Skin of body (tissue), 2 donors: Measurements from ENCODE around the gene ATE1. TPM values are rescaled to one million over a fixed set of nuclear protein-coding genes. Genes with fewer than 3 reads are reported as not detected.
"Not testable (repeated sequence)": the region's sequence is repeated elsewhere in the genome, so short reads cannot be mapped to it uniquely, and the experiment has no call there.

Experiments
- DNase-seq: peaks from one replicate; lab custom pipeline; 2025; lab: John Stamatoyannopoulos, UW
- total RNA-seq: library from RNA; depleted of rRNA; stranded (reverse); fragments of >200 nt; gene quantifications from one replicate; pipeline ENCODE4 v1.2.3, GENCODE V29; 2014

ATE1 gene
- 32.0 TPM for total RNA-seq

- DNase-seq, result peak; percentile 90
Observed at GRCh38 chr10:121927841-121928527, at the start of gene ATE1. Gene ATE1 (minus strand): TSS chr10:121928031. CDS start chr10:121927949, 82 bp downstream.

DNA sequence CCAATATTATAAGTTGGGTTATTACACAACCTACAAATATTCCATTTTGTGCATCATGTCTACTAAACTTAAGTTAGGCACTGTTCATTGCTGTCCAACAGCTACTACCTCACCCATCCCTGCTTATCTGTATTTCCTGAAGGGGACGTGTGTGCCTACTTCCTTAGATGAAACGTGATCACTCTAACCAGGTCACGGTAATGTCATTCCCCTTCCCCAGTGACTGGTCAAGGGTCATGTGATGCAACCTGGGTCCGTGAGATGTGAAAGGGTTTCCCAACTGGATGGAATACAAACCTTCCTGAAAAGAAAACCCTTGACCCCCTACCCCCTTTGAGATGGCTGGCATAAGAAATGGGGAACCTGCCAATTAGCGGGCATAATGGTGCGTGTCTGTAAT lies 48.8 kb upstream of the ATE1 start:
- DNase-seq, result no peak

GRCh38 chr10:121975295-121976086 lies 47.7 kb upstream of the ATE1 start:
- DNase-seq, result no peak

DNA sequence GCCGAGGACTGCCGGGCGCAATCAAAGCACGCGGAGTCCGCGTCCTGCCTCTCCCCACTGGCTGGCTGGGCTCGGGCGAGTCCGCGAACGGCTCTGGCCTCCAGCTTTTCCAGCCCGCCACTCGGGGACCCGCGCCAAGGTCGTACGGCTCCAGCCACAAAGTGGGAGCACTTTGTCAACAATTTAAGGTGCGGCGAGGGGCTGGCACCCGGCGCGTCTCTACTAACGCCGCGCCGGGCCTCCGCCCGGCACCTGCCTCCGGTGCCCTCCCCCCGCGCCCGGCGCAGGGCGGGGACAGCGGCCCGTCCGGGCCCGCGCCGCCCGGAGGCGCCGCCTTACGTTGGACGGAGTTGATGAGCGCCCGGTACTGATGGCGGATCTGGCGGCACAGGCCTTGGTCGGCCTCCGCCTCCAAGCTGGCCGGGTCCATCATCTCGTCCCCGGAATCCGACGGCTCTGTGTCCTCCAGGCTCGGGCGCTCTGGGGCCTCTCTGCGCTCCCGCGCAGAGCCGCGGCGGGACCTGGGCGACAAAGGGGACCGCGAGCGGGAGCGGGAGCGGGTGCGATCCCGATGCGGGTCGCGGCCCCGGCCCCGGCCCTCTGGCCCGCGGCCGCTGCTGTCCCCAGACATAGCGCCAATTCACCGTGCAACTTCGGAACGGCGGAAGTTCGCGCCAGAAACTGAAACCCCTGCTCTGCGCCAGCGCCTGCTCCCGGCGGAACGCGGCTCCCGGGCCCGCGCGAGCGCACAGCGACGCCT lies 46.9 kb upstream of the ATE1 start, which contains the start of gene NSMCE4A:
Gene NSMCE4A (minus strand): TSS at position 683 of the 760 bp plus-strand sequence. CDS start 52 bp downstream, at position 631.
- DNase-seq, result peak; percentile 40

- DNase-seq, result no peak
Observed at GRCh38 chr10:121974019-121974534, 46.2 kb upstream of the ATE1 start.

DNA sequence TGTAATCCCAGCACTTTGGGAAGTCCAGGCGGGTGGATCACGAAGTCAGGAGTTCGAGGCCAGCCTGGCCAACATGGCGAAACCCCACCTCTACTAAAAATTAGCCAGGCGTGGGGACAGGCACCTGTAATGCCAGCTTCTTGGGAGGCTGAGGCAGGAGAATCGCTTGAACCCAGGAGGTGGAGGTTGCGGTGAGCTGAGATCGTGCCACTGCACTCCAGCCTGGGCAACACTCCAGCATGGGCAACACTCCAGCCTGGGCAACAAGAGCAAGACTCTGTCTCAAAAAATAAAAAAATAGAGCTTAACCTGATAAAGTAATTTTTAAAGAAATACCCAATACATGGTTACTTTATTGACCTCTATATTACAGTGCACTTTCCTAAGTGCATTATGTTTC lies 41.3 kb upstream of the ATE1 start:
- DNase-seq, result not testable (repeated sequence)

GRCh38 chr10:121965996-121966395 lies 38.2 kb upstream of the ATE1 start:
- DNase-seq, result no peak

DNA sequence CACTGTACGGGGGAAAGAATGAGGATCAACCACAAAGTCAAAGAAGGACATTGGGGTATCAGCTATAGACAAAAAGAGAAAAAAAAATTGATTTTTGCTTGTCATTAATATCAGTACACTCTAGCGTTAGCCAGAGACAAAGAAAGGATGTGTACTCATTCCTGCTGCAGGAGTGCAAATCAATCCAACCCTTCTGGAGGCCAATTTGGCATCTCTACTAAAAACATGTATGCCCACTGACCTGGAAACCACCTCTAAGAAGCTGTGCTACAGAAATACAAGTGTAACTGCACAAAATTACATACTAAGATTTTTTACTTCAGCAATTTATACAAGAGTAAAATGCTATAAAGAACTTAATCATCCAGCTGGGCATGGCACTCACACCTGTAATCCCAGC lies 33.6 kb upstream of the ATE1 start:
- DNase-seq, result no peak

DNA sequence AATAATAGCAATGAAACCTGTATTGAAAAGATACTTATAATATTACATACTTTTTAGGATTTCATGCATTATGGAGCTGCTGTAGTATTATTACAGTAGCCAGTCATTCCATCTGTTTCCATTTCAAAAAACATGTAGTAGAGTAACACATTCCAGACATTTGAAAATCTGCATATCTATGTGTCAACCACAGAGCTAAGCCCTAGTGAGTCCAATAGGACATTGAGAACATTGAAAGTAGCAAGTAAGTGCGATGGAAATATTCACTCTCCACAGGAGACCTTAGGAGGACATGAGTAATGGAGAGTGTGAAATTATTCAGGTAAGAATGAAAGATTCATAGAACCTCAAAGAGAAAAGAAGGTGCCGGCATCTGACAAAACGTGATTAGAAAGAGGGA lies 31.8 kb upstream of the ATE1 start:
- DNase-seq, result no peak

GRCh38 chr10:121956111-121957061 lies 28.6 kb upstream of the ATE1 start:
- no peak for DNase-seq

- DNase-seq, result no peak
Observed at GRCh38 chr10:121952226-121952625, 24.4 kb upstream of the ATE1 start.

- DNase-seq, result no peak
Observed at GRCh38 chr10:121949451-121949850, 21.6 kb upstream of the ATE1 start.

DNA sequence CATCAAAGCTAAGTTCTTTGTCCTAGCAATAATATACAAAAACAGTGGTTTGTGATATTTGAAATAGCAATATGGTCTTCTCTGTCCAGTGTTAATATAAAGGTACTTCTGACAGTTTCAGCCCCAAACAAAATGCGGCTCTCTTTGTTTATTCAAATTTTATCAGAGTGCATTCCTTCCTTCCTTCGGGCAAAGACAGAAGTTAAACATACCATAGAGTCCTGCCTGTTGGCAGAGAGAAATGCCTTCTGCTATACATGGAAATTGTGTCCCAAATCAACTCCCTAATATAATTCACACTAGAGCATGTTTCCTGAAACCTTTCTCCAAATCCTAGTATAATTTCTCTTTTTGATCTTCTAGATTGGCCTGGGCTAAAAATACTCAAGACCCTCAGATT lies 21.2 kb upstream of the ATE1 start:
- DNase-seq, result no peak

DNA sequence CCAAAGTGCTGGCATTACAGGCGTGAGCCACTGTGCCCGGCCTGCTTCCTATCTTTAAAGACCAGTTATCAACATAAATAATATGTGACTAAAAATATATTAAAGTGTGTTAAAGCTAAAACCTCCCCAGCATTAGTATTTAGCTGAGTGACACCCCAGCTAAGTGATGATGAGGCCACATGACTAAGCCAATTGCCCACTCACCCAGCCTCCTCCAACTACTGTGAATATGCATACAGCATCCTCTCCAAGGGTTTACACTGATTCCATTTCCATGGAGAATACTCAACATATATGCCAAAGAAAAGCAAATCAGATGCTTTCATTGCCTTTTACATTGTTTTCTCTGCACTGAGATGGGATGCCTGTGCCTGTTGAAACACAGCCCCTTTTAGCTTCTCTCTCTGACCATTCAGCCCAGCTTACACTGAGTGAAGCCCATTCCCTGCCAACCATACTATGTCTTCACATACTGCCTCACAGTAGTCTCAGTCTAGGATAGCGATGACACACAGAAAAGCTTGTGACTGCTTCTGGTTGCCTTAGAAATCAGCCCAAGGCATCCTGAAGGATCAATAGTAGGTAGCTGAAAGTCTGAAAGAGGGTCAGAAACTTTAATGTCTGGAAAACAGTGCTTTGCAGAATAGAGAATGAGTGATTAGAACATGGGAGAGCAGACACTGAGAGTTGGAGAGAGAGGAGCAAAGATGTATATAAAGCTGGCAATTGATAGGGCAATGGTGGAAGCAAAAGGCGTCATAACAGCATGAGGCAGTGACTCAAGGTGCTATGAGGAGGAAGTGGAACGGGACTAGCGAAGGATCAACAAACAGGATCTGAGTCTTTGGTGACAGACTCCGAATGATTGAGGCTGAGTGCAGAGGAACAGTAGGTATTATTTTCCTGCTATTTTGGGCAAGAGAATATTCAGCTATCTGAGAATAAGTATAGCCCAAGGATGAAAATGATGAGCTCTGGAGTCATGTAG lies 19.8 kb upstream of the ATE1 start:
- no peak for DNase-seq

DNA sequence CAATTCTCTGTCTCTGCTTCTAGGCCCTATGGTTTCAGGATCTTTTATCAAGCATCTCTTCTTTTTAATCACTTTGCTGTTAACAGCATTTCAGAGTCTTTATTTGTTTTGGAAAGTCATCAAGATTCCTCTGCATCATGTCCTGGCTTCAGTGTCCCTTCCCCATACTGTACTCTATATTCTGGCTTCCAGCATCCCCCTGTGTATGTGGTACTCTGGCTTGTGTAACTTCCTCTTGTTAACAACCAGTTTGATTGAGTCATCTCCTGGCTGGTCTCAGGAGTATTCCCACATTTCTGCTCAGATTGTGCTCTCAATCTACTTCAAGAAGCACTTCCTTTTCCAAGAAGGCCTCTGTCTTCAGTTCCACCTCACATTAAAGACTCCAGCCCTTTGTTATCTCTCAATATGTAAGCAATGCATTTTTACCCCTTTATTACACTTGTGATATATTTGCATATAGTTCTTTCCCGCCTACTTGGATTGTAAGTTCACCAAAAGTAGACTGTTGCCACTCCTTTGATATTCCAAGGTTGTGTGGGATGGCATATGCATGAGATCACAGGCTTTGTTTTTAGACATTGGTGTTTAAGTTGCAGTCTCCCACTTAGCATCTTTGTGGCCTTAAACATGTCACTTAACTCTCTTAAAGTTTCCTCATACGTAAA lies 15.1 kb upstream of the ATE1 start:
- peak; percentile 82 for DNase-seq

- no peak for DNase-seq
Observed at GRCh38 chr10:121941532-121941931, 13.7 kb upstream of the ATE1 start.

GRCh38 chr10:121936295-121936694 lies 8.5 kb upstream of the ATE1 start:
- DNase-seq, result no peak

DNA sequence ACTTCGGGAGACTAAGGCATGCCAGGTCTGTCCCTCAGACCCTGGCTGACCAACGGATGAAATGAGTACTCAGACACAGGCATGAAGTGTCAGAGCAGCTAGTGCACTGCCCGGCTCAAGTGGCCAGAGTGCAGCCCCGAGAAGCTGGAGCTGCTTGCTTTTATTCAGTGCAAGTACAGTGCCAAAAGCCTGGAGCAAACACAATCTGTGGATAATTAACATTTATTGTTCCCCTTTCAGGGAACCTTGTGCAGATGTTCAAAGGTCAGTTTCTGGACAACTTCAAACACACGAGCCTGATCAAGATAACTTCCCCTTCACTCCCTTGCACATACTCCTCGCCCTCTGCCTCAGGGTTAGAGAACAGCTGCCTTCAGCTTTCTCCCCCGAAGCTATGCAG lies 7.9 kb upstream of the ATE1 start:
- no peak for DNase-seq
